ENCODE measurements around the gene CORO6.

Gene CORO6

DNA sequence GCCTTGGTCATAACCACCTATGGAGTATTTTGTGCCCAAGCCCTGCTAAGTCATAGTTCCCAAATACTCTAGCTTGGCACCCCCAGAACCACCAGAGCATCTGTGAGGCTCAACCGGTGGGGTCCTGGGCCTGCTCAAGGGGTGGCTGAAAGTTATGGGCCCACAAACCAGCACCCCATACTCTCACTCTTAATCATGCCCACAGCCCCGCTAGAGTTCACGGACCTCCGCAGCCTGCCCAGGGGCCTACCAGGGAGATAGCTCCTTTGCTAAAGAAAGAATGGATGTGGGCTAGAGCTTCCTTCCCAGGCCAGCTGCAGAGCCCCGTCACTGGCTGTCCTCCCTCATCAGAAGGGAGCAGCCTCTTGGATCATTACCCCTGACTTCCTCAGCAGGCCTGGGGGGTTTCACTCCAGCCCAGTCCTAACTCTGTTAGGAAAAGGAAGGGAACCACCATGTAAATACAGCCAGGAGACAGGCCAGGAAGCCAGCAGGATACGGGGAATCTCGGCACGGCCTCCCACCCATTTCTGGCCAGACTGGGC lies 34.6 kb downstream of the CORO6 start:
- no peak for DNase-seq (ENCODE audit: low read depth)
- TF ChIP-seq CTCF (conservative IDR thresholded peaks at IDR 0.05; ENCODE audit: low read depth, low read length), result no peak
- H3K4me3 ChIP-seq (ENCODE audit: low read depth, low read length), result peak overlapping the region; percentile 74

GRCh38 chr17:29587591-29587990 lies 35.1 kb downstream of the CORO6 start:
- DNase-seq (ENCODE audit: low read depth), result no peak
- TF ChIP-seq CTCF (conservative IDR thresholded peaks at IDR 0.05; ENCODE audit: low read depth, low read length), result no peak
- H3K4me3 ChIP-seq (ENCODE audit: low read depth, low read length), result peak overlapping the region; percentile 74

GRCh38 chr17:29586676-29587469 lies 35.8 kb downstream of the CORO6 start:
- H3K4me3 ChIP-seq (ENCODE audit: low read depth, low read length), result no peak overlapping the region
- DNase-seq (ENCODE audit: low read depth), result no peak
- TF ChIP-seq CTCF (conservative IDR thresholded peaks at IDR 0.05; ENCODE audit: low read depth, low read length), result no peak

- peak; percentile 34 for DNase-seq (ENCODE audit: low read depth)
- no peak overlapping the region for H3K4me3 ChIP-seq (ENCODE audit: low read depth, low read length)
These were observed 37.5 kb downstream of the CORO6 start for GRCh38 chr17:29585080-29585751.

GRCh38 chr17:29584452-29585079 lies 38.1 kb downstream of the CORO6 start:
- no peak overlapping the region for H3K4me3 ChIP-seq (ENCODE audit: low read depth, low read length)
- TF ChIP-seq CTCF (conservative IDR thresholded peaks at IDR 0.05; ENCODE audit: low read depth, low read length), result no peak

More at GRCh38 chr17:29585080-29585751, 37.5 kb downstream of the CORO6 start:
- TF ChIP-seq CTCF (conservative IDR thresholded peaks at IDR 0.05; ENCODE audit: low read depth, low read length), result peak; percentile 54

DNA sequence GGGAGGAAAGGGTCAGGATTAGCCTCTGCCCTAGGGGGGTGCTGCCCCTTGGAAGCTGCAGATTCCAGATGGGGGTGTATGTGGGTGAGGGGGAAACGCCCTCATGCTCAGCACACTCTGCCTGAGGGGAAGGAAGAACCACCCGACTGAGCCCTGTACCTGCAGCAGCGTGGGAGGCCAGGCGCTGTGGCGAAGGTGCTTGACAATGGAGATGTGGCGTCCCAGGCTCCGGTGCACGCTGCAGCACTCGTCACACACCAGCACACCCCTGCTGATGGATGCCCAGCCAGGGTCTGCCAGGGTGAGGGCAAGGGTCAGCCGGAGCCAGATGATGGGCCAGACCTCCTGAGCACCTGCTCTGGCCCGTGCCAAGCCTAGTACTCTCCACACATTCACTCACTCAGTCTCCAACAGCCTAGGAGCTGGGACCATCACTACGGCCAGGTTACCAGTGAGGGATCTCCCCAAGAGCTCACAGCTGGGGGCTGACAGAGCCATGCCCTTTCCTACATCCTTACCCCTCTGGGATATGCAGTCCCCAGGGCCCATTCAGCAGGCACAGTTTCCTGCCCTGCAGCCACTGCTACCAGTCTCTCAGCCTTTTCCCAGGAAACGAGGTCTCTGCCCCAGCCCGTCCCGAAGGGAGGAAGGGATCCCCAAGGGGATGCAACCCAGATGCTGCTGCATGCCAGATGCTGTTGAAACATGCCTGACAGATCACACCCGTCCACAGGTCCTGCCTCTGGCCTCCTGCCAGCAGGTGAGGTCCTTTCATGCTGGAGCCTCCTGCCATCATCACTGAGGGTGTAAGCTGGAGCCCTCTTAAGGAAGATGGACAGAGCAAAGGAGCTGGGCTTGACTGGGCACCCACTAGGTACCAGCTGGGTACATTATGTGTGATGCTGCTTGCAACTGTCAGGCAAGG lies 39.1 kb downstream of the CORO6 start:
- no peak for TF ChIP-seq CTCF (conservative IDR thresholded peaks at IDR 0.05; ENCODE audit: low read depth, low read length)
- DNase-seq (ENCODE audit: low read depth), result no peak
- H3K4me3 ChIP-seq (ENCODE audit: low read depth, low read length), result no peak overlapping the region

More at GRCh38 chr17:29584452-29585079, 38.1 kb downstream of the CORO6 start:
- DNase-seq (ENCODE audit: low read depth), result no peak
